Endodermal cell (in vitro differentiated cells): ENCODE measurements around the gene CEP112. TPM values are rescaled to one million over a fixed set of nuclear protein-coding genes. Genes with fewer than 3 reads are reported as not detected.

Source experiments
- DNase-seq: peaks from one replicate; pipeline ENCODE4 v3.0.0-alpha.2; 2017
- H3K27ac ChIP-seq: 2 replicates; pipeline ENCODE4 v1.5.1; 2013; ENCODE audit warnings: mild to moderate bottlenecking, low read depth, low read length, moderate library complexity
- H3K27me3 ChIP-seq: 2 replicates; pipeline ENCODE4 v1.6.1; 2013; ENCODE audit warnings: mild to moderate bottlenecking, low read length, moderate library complexity; ENCODE audit not compliant: insufficient read depth, control insufficient read depth, poor library complexity, severe bottlenecking
- H3K36me3 ChIP-seq: 2 replicates; pipeline ENCODE4 v1.7.0; 2013; ENCODE audit warnings: mild to moderate bottlenecking, low read length, moderate library complexity; ENCODE audit not compliant: control insufficient read depth, insufficient read depth
- H3K4me1 ChIP-seq: one replicate; pipeline ENCODE4 v1.7.0; 2013; ENCODE audit warnings: low read length; ENCODE audit not compliant: control insufficient read depth, insufficient read depth
- H3K4me3 ChIP-seq: 2 replicates; pipeline ENCODE4 v1.5.1; 2013; ENCODE audit warnings: mild to moderate bottlenecking, low read length, moderate library complexity
- H3K9ac ChIP-seq: 2 replicates; pipeline ENCODE4 v1.6.1; 2013; ENCODE audit warnings: mild to moderate bottlenecking, low read length, moderate library complexity; ENCODE audit not compliant: poor library complexity, severe bottlenecking; ENCODE audit errors: extremely low read depth
- H3K9me3 ChIP-seq: 2 replicates; pipeline ENCODE4 v1.6.1; 2013; ENCODE audit warnings: mild to moderate bottlenecking, low read length, moderate library complexity; ENCODE audit not compliant: control insufficient read depth
- H3K27ac Mint-ChIP-seq: 2 replicates; pipeline ENCODE4 v1.8.0; 2020; ENCODE audit warnings: mixed read lengths
- H3K27me3 Mint-ChIP-seq: 2 replicates; pipeline ENCODE4 v1.8.0; 2021; ENCODE audit warnings: mild to moderate bottlenecking, mixed read lengths; ENCODE audit not compliant: insufficient read depth
- H3K36me3 Mint-ChIP-seq: 2 replicates; pipeline ENCODE4 v1.8.0; 2020; ENCODE audit warnings: low read depth, mixed read lengths
- H3K4me1 Mint-ChIP-seq: 2 replicates; pipeline ENCODE4 v1.8.0; 2020; ENCODE audit warnings: mixed read lengths
- H3K4me3 Mint-ChIP-seq: 2 replicates; pipeline ENCODE4 v1.8.0; 2020; ENCODE audit warnings: mild to moderate bottlenecking, moderate library complexity, mixed read lengths
- H3K9me3 Mint-ChIP-seq: 2 replicates; pipeline ENCODE4 v1.8.0; 2020; ENCODE audit warnings: mild to moderate bottlenecking, mixed read lengths
- CTCF ChIP-seq: fragments of 200-600 bp; sonication (generic); conservative IDR thresholded peaks from 2 replicates; pipeline ENCODE4 v1.5.0; 2021; ENCODE audit warnings: antibody characterized with exemption, mild to moderate bottlenecking
- WGBS, 2 experiments: methylation state at CpG; one replicate each; pipeline versions ENCODE4 v1.1.5 to v1.1.7; 2013; ENCODE audit warnings: missing lambda C conversion rate in 2 of 2, mixed read lengths in 1 of 2; ENCODE audit not compliant: insufficient coverage in 1 of 2, insufficient read length in 1 of 2; 5-methylcytosine and 5-hydroxymethylcytosine counted together
- total RNA-seq, 2 donors: library from RNA; stranded (reverse); fragmentation: NEBNext Ultra II Directional in 1 of 2; extraction: Animal tissue kit (Norgen Biotek cat#: 25700) in 1 of 2; gene quantifications; 2 replicates in 1 of 2; 3 replicates in 1 of 2; pipeline ENCODE4 v1.2.1, GENCODE V29; 2021

The CEP112 gene
- total RNA-seq, 2 donors from 2014 or later = 15.2 to 21.4 TPM

- peaks cover 30% of the 10 kb centered on the region for H3K36me3 Mint-ChIP-seq
- no peak overlapping the region for H3K4me3 Mint-ChIP-seq
Observed at GRCh38 chr17:66021757-66022156, 170.2 kb downstream of the CEP112 start.

GRCh38 chr17:66018786-66019185 lies 173.1 kb downstream of the CEP112 start:
- no peak overlapping the region for H3K27ac ChIP-seq
- WGBS, 2 experiments = 29 to 83% methylated on average over 1 of the region's 2 CpGs
- Mint-ChIP-seq H3K4me3 (no peak overlapping the region), H3K9me3 (peaks cover 10% of the 10 kb centered on the region), H3K36me3 (peaks cover 13% of the 10 kb centered on the region), H3K27me3 (no peaks in the 10 kb centered on the region), H3K27ac (no peak overlapping the region), H3K4me1 (no peaks in the 10 kb centered on the region)
- no peaks in the 10 kb centered on the region for H3K4me1 ChIP-seq
- no peak for DNase-seq
- peaks cover 8% of the 10 kb centered on the region for H3K36me3 ChIP-seq
- no peak overlapping the region for H3K9ac ChIP-seq
- no peak overlapping the region for H3K4me3 ChIP-seq
- H3K9me3 ChIP-seq = peaks cover 10% of the 10 kb centered on the region
- TF ChIP-seq CTCF = no peak
- no peaks in the 10 kb centered on the region for H3K27me3 ChIP-seq

More at GRCh38 chr17:66021757-66022156, 170.2 kb downstream of the CEP112 start:
- Histone ChIP-seq H3K9me3 (peaks cover 25% of the 10 kb centered on the region), H3K9ac (no peak overlapping the region), H3K4me3 (no peak overlapping the region), H3K4me1 (no peaks in the 10 kb centered on the region), H3K27me3 (no peaks in the 10 kb centered on the region), H3K27ac (no peak overlapping the region), H3K36me3 (peaks cover 8% of the 10 kb centered on the region)
- Mint-ChIP-seq H3K4me1 (no peaks in the 10 kb centered on the region), H3K27me3 (no peaks in the 10 kb centered on the region), H3K27ac (no peak overlapping the region), H3K9me3 (peaks cover 25% of the 10 kb centered on the region)
- peak; percentile 40 for TF ChIP-seq CTCF
- DNase-seq = peak; percentile 53
- WGBS, 2 experiments = 58 to 67% methylated on average over 3 of the region's 3 CpGs

GRCh38 chr17:66016231-66016630 lies 175.7 kb downstream of the CEP112 start:
- Mint-ChIP-seq H3K27ac (no peak overlapping the region), H3K4me3 (no peak overlapping the region), H3K27me3 (no peaks in the 10 kb centered on the region), H3K36me3 (no peaks in the 10 kb centered on the region), H3K9me3 (no peaks in the 10 kb centered on the region), H3K4me1 (no peaks in the 10 kb centered on the region)
- DNase-seq = no peak
- no peak for TF ChIP-seq CTCF
- Histone ChIP-seq H3K9me3 (no peaks in the 10 kb centered on the region), H3K4me1 (no peaks in the 10 kb centered on the region), H3K27ac (no peak overlapping the region), H3K4me3 (no peak overlapping the region), H3K27me3 (no peaks in the 10 kb centered on the region), H3K36me3 (no peaks in the 10 kb centered on the region), H3K9ac (no peak overlapping the region)
- WGBS, 2 experiments = 64 to 100% methylated on average over 1 to 3 of the region's 3 CpGs
